GM10248 (cell line): ENCODE results near the gene FGFR3.

Experiments used
- CTCF ChIA-PET: fragments of 300-600 bp; sonication (Branson Sonifier 250); formaldehyde crosslinking; extraction: SDS; loops from one replicate; lab custom pipeline; 2021; ENCODE audit warnings: antibody characterized with exemption; lab: Yijun Ruan, JAX
- POLR2A ChIA-PET: fragments of 350-650 bp; sonication (Branson Sonifier 250); formaldehyde crosslinking; extraction: SDS; loops from one replicate; lab custom pipeline; 2020; ENCODE audit warnings: antibody characterized with exemption; lab: Yijun Ruan, JAX
- DNase-seq: peaks from one replicate; pipeline ENCODE4 v3.0.0; 2012; ENCODE audit errors: extremely low spot score
- TF ChIP-seq, protein P1 (sequence below): IDR thresholded peaks from 2 replicates; pipeline ENCODE4 v1.5.1; 2012; ENCODE audit warnings: mild to moderate bottlenecking, low read depth; ENCODE audit errors: extremely low read depth, missing control alignments, control extremely low read depth

Gene FGFR3

DNA sequence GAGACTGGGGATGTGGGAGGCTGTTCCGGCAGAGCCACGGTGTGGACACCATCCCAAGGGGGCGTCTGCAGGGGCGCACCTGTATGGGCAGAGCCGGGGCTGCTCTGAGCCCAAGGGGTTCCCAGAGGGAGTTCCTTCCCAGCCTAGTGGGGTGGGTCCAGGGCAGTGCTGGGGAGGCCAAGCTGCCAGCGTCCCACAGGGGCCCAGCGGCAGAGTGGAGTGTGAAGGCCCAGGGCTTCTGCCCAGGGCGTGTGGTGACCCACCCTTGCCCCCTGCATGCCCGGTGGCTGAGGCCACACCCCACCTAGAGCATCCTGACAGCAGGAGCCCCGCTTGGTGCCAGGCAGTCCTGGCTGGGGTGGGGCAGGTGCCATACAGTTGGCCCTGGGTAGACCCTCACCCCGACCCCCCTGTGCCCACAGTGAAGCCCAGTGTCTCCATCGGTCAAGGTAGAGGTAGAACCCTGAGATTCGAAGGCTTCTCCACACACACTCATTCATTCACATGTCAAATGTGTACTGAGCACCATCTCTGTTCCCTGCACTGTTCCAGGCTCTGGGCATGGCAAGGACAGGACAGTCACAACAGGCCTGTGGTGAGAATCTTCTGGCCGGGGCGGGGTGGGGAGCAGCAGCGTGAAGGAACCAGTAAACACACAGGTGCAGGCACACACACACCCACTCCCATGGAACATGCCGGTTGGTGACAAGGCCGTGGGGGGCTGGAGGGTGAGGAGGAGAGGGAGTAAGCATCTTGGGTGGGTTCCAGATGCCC lies 42.5 kb upstream of the FGFR3 start:
- no peak for DNase-seq
- ChIA-PET POLR2A (no interaction called here), CTCF (interaction anchor here (1.1 to 7.1 kb wide), 4 partner anchors 15 to 157 kb away, joined by 4 to 67 read pairs (median 14); no protein-coding TSS in a partner anchor)
- TF ChIP-seq, protein P1, sequence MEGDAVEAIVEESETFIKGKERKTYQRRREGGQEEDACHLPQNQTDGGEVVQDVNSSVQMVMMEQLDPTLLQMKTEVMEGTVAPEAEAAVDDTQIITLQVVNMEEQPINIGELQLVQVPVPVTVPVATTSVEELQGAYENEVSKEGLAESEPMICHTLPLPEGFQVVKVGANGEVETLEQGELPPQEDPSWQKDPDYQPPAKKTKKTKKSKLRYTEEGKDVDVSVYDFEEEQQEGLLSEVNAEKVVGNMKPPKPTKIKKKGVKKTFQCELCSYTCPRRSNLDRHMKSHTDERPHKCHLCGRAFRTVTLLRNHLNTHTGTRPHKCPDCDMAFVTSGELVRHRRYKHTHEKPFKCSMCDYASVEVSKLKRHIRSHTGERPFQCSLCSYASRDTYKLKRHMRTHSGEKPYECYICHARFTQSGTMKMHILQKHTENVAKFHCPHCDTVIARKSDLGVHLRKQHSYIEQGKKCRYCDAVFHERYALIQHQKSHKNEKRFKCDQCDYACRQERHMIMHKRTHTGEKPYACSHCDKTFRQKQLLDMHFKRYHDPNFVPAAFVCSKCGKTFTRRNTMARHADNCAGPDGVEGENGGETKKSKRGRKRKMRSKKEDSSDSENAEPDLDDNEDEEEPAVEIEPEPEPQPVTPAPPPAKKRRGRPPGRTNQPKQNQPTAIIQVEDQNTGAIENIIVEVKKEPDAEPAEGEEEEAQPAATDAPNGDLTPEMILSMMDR: no peak

GRCh38 chr4:1751155-1751918 lies 41.8 kb upstream of the FGFR3 start:
- TF ChIP-seq, protein P1: no peak
- DNase-seq: no peak
- CTCF ChIA-PET: interaction anchor here (0.6 to 1.4 kb wide), 6 partner anchors 14 to 148 kb away, joined by 3 to 6 read pairs (median 3); no protein-coding TSS in a partner anchor
- POLR2A ChIA-PET: no interaction called here

DNA sequence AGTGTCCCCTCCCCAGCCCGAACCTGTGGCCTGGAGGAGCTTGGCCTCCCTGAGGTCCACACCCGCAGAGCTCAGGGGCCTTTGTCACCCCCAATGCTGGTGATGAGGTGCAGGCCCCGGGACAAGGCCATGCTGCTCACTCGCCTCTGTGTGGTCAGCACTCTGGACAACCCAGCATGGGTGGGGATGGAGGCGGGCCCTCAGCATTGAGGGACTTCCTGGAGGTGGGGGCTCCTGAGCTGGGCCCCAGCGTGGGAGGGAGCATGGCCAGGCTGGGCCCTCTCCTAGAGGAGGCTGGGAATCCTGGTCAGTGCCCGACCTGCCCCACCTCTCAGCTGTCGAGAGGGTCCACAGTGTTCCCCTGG lies 41.2 kb upstream of the FGFR3 start:
- CTCF ChIA-PET: interaction anchor here (0.6 to 1.4 kb wide), 7 partner anchors 13 to 148 kb away, joined by 3 to 6 read pairs (median 3); no protein-coding TSS in a partner anchor
- no peak for DNase-seq
- POLR2A ChIA-PET: no interaction called here
- TF ChIP-seq, protein P1: no peak

GRCh38 chr4:1752284-1753041 lies 40.6 kb upstream of the FGFR3 start:
- POLR2A ChIA-PET: no interaction called here
- CTCF ChIA-PET: interaction anchor here (0.6 to 1.4 kb wide), 7 partner anchors 13 to 147 kb away, joined by 3 to 6 read pairs (median 3); no protein-coding TSS in a partner anchor
- TF ChIP-seq, protein P1: no peak
- no peak for DNase-seq

DNA sequence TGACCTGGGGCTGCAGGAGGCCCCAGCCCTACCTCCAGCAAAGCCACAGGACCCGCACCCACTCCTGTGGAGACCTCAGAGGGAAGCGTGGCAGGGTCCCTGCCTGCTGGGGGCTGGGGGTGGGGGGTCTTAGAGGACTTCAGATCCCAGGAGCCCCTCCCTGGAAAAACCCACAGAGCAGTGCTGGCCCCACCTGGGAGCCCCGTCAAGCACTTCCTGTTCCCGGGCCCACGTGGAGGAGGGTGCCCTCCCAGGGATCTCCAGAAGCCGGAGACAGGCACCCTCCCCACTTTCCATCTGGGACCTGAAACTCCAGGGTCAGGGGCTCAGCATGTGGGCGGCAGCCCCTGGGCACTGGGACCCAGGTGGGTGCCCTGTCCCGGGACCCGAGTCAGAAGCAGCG lies 39.8 kb upstream of the FGFR3 start:
- TF ChIP-seq, protein P1: no peak
- no peak for DNase-seq
- CTCF ChIA-PET: interaction anchor here (1.3 to 3.0 kb wide), 2 partner anchors 9 to 60 kb away, joined by 3 to 12 read pairs; no protein-coding TSS in a partner anchor
- POLR2A ChIA-PET: no interaction called here
